ENCODE results near the gene LGR4.

The LGR4 gene

GRCh38 chr11:27373856-27374602 lies 98.6 kb downstream of the LGR4 start:
- TF ChIP-seq, protein P1, sequence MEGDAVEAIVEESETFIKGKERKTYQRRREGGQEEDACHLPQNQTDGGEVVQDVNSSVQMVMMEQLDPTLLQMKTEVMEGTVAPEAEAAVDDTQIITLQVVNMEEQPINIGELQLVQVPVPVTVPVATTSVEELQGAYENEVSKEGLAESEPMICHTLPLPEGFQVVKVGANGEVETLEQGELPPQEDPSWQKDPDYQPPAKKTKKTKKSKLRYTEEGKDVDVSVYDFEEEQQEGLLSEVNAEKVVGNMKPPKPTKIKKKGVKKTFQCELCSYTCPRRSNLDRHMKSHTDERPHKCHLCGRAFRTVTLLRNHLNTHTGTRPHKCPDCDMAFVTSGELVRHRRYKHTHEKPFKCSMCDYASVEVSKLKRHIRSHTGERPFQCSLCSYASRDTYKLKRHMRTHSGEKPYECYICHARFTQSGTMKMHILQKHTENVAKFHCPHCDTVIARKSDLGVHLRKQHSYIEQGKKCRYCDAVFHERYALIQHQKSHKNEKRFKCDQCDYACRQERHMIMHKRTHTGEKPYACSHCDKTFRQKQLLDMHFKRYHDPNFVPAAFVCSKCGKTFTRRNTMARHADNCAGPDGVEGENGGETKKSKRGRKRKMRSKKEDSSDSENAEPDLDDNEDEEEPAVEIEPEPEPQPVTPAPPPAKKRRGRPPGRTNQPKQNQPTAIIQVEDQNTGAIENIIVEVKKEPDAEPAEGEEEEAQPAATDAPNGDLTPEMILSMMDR (IDR thresholded peaks at IDR 0.05), result no peak

DNA sequence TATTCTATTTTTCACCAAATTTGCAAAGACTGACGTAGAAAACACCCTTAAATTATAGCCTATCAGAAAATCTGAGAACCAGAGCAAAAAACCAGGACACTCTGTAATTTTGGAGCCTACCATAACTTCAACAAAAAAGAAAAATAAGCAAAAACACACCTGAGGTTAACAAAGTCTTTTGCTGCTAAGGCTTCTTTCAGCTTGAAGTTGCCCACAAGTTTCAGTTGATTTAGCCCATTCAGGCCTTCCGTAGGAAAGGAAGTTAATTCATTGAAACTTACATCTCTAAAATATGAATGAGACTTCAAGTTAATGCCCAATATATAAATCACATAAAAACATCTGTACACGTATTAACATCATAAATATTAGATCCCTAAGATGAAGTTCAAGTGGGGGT lies 99.2 kb downstream of the LGR4 start:
- TF ChIP-seq, protein P1 (IDR thresholded peaks at IDR 0.05), result no peak

- TF ChIP-seq, protein P1 (IDR thresholded peaks at IDR 0.05), result no peak
Observed at GRCh38 chr11:27372164-27372563, 100.4 kb downstream of the LGR4 start.

DNA sequence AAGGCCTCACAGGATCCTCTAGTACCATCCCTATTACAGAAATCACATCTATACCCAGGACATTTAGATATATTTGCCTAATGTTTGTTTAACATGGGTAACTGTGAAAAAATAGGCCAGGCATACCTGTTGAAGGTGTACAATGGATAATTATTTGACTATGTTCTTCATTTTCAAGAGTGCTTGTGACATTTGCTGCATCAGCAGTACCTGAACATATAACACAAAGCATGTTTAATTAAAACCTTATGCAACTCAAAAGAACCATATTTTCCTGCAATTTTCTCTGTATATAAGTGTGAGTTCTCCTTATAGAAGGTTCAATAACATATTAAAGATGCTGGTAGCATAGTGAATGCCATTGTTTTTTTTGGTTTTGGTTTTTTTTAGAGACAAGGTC lies 101.1 kb downstream of the LGR4 start:
- TF ChIP-seq, protein P1 (IDR thresholded peaks at IDR 0.05), result no peak

- TF ChIP-seq, protein P1 (IDR thresholded peaks at IDR 0.05), result no peak
Observed at GRCh38 chr11:27370374-27370773, 102.2 kb downstream of the LGR4 start.

GRCh38 chr11:27367881-27368280 lies 104.7 kb downstream of the LGR4 start:
- TF ChIP-seq, protein P1 (IDR thresholded peaks at IDR 0.05), result no peak

DNA sequence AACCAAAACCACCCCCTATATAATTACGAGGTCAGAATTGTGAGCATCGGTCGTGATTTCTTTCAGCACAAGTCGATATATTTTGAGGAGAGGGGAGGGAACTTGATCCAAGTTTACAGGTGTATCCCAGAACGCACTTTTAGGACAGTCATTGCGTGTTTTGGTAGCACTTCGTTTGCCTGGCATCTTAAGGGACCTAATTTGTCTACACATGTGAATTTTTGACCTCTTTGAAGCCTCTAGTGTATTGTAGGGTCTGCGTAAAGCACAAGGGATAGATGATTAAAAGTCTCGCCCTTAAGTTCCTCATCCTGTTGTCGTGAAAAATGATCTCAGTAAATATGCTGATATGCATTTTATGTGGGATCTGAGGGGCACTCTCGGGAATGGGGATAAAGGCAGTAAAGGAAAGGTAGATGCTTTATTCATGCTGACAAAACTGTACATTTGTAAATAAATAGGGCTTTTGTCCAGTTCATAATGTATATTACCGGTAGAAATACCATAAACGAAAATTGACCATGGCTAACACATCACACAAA lies 108.9 kb downstream of the LGR4 start:
- TF ChIP-seq, protein P1 (IDR thresholded peaks at IDR 0.05), result no peak

Measured in LNCAP (cell line).